ENCODE results near the gene ICA1.
A peak's percentile ranks its signal among the peaks of the same experiment; 100 is the strongest.
"Not testable (repeated sequence)": the region's sequence is repeated elsewhere in the genome, so short reads cannot be mapped to it uniquely, and the experiment has no call there.

ICA1 gene

GRCh38 chr7:8261711-8262695 lies at the start of gene ICA1:
Gene ICA1, minus strand, starts transcription at chr7:8262167. Its CDS starts 26,241 bp downstream, at chr7:8235926.
- DNase-seq (ENCODE audit: low spot score): peak; percentile 24

- no peak for DNase-seq (ENCODE audit: low spot score)
These were observed 48.9 kb upstream of the ICA1 start for GRCh38 chr7:8310876-8311275.

GRCh38 chr7:8305625-8306388 lies 43.8 kb upstream of the ICA1 start:
- DNase-seq (ENCODE audit: low spot score): no peak

GRCh38 chr7:8305104-8305503 lies 43.1 kb upstream of the ICA1 start:
- DNase-seq (ENCODE audit: low spot score): no peak

- no peak for DNase-seq (ENCODE audit: low spot score)
These were observed 42.0 kb upstream of the ICA1 start for GRCh38 chr7:8303904-8304528.

- DNase-seq (ENCODE audit: low spot score): not testable (repeated sequence)
These were observed 35.1 kb upstream of the ICA1 start for GRCh38 chr7:8297023-8297422.

- no peak for DNase-seq (ENCODE audit: low spot score)
These were observed 34.3 kb upstream of the ICA1 start for GRCh38 chr7:8296362-8296659.

- peak; percentile 93 for DNase-seq (ENCODE audit: low spot score)
These were observed 33.8 kb upstream of the ICA1 start for GRCh38 chr7:8295638-8296361.

- no peak for DNase-seq (ENCODE audit: low spot score)
These were observed 29.6 kb upstream of the ICA1 start for GRCh38 chr7:8291397-8292141.

- DNase-seq (ENCODE audit: low spot score): no peak
These were observed 28.8 kb upstream of the ICA1 start for GRCh38 chr7:8290645-8291308.

- DNase-seq (ENCODE audit: low spot score): no peak
These were observed 24.2 kb upstream of the ICA1 start for GRCh38 chr7:8286118-8286517.

- DNase-seq (ENCODE audit: low spot score): no peak
These were observed 23.2 kb upstream of the ICA1 start for GRCh38 chr7:8285155-8285554.

GRCh38 chr7:8284606-8285005 lies 22.6 kb upstream of the ICA1 start:
- DNase-seq (ENCODE audit: low spot score): no peak

GRCh38 chr7:8283968-8284367 lies 22.0 kb upstream of the ICA1 start:
- DNase-seq (ENCODE audit: low spot score): no peak

- DNase-seq (ENCODE audit: low spot score): no peak
These were observed 20.9 kb upstream of the ICA1 start for GRCh38 chr7:8282871-8283270.

GRCh38 chr7:8282162-8282561 lies 20.2 kb upstream of the ICA1 start:
- no peak for DNase-seq (ENCODE audit: low spot score)

- DNase-seq (ENCODE audit: low spot score): no peak
These were observed 16.2 kb upstream of the ICA1 start for GRCh38 chr7:8278183-8278582.

GRCh38 chr7:8277394-8277982 lies 15.5 kb upstream of the ICA1 start:
- DNase-seq (ENCODE audit: low spot score): peak; percentile 37

- no peak for DNase-seq (ENCODE audit: low spot score)
These were observed 12.6 kb upstream of the ICA1 start for GRCh38 chr7:8274589-8274988.

GRCh38 chr7:8271960-8272359 lies 10.0 kb upstream of the ICA1 start:
- no peak for DNase-seq (ENCODE audit: low spot score)
